GM19239 (cell line): ENCODE results near the gene MFAP4.

ENCODE experiments used
- DNase-seq: peaks from one replicate; pipeline ENCODE4 v3.0.0; 2011; ENCODE audit warnings: low spot score; ENCODE audit not compliant: insufficient read length
- FAIRE-seq: peaks from 2 replicates; lab custom pipeline; 2011; peaks lifted over from hg19 to GRCh38; lab: Jason Lieb, UNC

The MFAP4 gene

GRCh38 chr17:19372866-19373504 lies 14.0 kb downstream of the MFAP4 start:
- no peak for FAIRE-seq
- no peak for DNase-seq

GRCh38 chr17:19372439-19372838 lies 14.6 kb downstream of the MFAP4 start:
- FAIRE-seq (no peak), DNase-seq (no peak)

- DNase-seq (no peak), FAIRE-seq (no peak)
Observed at GRCh38 chr17:19372011-19372370, 15.0 kb downstream of the MFAP4 start.

GRCh38 chr17:19371259-19372010 lies 15.6 kb downstream of the MFAP4 start:
- DNase-seq (no peak), FAIRE-seq (no peak)

GRCh38 chr17:19370493-19370960 lies 16.5 kb downstream of the MFAP4 start:
- DNase-seq: no peak
- peak; percentile 93 for FAIRE-seq

GRCh38 chr17:19369846-19370492 lies 17.0 kb downstream of the MFAP4 start:
- FAIRE-seq (no peak), DNase-seq (no peak)

- DNase-seq (no peak), FAIRE-seq (no peak)
Observed at GRCh38 chr17:19369107-19369778, 17.7 kb downstream of the MFAP4 start.

GRCh38 chr17:19368229-19368628 lies 18.8 kb downstream of the MFAP4 start:
- DNase-seq (no peak), FAIRE-seq (no peak)

- DNase-seq (no peak), FAIRE-seq (no peak)
Observed at GRCh38 chr17:19366637-19366972, 20.4 kb downstream of the MFAP4 start.

- FAIRE-seq (no peak), DNase-seq (no peak)
Observed at GRCh38 chr17:19365833-19366636, 21.0 kb downstream of the MFAP4 start.

GRCh38 chr17:19365499-19365817 lies 21.5 kb downstream of the MFAP4 start:
- DNase-seq: no peak
- FAIRE-seq: no peak

GRCh38 chr17:19364699-19365498 lies 22.1 kb downstream of the MFAP4 start:
- DNase-seq: no peak

GRCh38 chr17:19363460-19364035 lies 23.4 kb downstream of the MFAP4 start:
- FAIRE-seq (no peak), DNase-seq (no peak)

More at GRCh38 chr17:19364699-19365498, 22.1 kb downstream of the MFAP4 start:
- FAIRE-seq: no peak

- FAIRE-seq (no peak), DNase-seq (no peak)
Observed at GRCh38 chr17:19363114-19363438, 23.9 kb downstream of the MFAP4 start.

GRCh38 chr17:19362277-19363113 lies 24.5 kb downstream of the MFAP4 start, which contains the start of gene B9D1:
TSS of gene B9D1 (minus strand) at chr17:19362723. CDS start at chr17:19362569, 154 bp downstream.
- DNase-seq (peak; percentile 91), FAIRE-seq (peak; percentile 94)

GRCh38 chr17:19361944-19362276 lies 25.1 kb downstream of the MFAP4 start:
- no peak for FAIRE-seq

GRCh38 chr17:19361326-19361725 lies 25.7 kb downstream of the MFAP4 start:
- FAIRE-seq (no peak), DNase-seq (no peak)

More at GRCh38 chr17:19361944-19362276, 25.1 kb downstream of the MFAP4 start:
- no peak for DNase-seq

- FAIRE-seq: no peak
- no peak for DNase-seq
Observed at GRCh38 chr17:19360772-19361171, 26.2 kb downstream of the MFAP4 start.
